ENCODE measurements around the gene FBXO38. TPM values are rescaled to one million over a fixed set of nuclear protein-coding genes. Genes with fewer than 3 reads are reported as not detected.
A peak's percentile ranks its signal among the peaks of the same experiment; 100 is the strongest.
"Not testable (repeated sequence)": the region's sequence is repeated elsewhere in the genome, so short reads cannot be mapped to it uniquely, and the experiment has no call there.

FBXO38 gene
- total RNA-seq, 8 experiments from 2014 or later = 28.0 to 62.0 (median 37.5) TPM

DNA sequence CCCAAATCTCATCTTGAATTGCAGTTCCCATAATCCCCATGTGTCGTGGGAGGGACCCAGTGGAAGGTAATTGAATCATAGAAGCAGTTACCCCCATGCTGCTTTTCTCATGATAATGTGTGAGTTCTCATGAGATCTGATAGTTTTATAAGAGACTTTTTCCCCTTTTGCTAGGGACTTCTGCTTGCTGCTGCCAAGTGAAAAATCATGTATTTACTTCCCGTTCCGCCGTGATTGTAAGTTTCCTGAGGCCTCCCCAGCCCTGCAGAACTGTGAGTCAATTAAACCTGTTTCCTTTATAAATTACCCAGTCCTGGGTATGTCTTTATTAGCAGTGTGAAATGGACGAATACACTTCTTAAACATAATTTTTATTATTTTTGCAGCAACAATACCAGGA is 85.0 kb downstream of the FBXO38 start:
- in situ Hi-C loops (cut with MboI; ENCODE audit: low pct_unique_long_range_greater_than_20kb in 2 of 9, low sequenced_read_pairs in 9 of 9, unreplicated experiment in 9 of 9) = loop anchor here in 1 of 9 experiments (25.0 kb wide), 1 partner anchor 219 kb away; no protein-coding TSS in a partner anchor
- ATAC-seq (replicated peaks in 6 of 8); H3K27ac ChIP-seq; H3K4me3 ChIP-seq; H3K4me1 ChIP-seq (replicated peaks in 1 of 2): not testable (repeated sequence)
- WGBS, 10 experiments = 60 to 100% (median 75%) methylated on average over 1 to 4 of the region's 5 CpGs; no CpG with 5 or more reads in 1 of the 10 experiments

DNA sequence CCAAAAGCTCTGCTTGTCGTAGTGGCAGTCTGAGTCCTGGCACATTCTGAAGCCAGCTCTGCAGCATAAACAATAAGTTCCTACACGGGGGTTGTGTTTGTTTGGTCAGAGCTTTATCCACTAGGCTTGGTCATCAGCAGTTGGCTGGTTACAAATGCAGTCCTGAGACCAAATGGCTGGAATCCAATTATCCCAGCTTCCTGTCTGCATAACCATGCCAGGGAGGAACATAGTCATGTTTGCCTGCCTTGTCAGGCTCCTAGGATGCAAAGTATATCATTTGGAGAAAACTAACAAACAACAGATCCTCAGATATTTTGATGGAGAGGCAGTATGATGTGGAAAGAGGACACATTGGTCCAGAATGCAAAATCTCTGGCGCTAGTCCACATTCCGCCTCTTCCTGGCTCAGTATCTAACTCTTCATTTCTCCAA is 85.8 kb downstream of the FBXO38 start:
- H3K4me1 ChIP-seq (replicated peaks in 1 of 2) = no peaks in the 10 kb centered on the region
- no peak overlapping the region for H3K4me3 ChIP-seq
- WGBS, 10 experiments = 25 to 100% (median 90%) methylated on average over 1 to 4 of the region's 4 CpGs
- peak in 3 of 8 experiments; percentile 42 to 60 (median 45) for ATAC-seq (replicated peaks in 6 of 8)
- no peak overlapping the region for H3K27ac ChIP-seq
- in situ Hi-C loops (cut with MboI; ENCODE audit: low pct_unique_long_range_greater_than_20kb in 2 of 9, low sequenced_read_pairs in 9 of 9, unreplicated experiment in 9 of 9) = loop anchor here in 1 of 9 experiments (25.0 kb wide), 1 partner anchor 218 kb away; no protein-coding TSS in a partner anchor

DNA sequence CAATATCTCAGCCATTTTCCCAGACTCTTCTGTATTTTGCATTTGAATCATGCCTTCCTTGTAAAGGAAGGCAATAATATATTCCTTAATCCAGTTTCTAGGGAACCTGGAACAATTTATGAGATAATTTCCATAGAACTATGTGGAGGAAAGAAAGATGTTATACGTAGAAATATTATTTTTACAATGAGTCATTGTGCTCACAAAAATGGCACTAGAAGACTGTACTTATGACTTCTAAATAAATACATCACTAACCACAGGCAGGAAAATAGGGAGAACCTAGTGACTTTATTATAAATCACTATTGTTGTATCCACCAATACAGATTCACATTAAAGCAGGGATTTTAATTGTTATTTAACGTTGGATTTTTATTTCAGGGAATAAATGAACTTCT is 87.6 kb downstream of the FBXO38 start:
- 21 to 100% (median 82%) methylated on average over 1 to 2 of the region's 2 CpGs for WGBS, 10 experiments
- no peaks in the 10 kb centered on the region for H3K4me1 ChIP-seq (replicated peaks in 1 of 2)
- no peak overlapping the region for H3K4me3 ChIP-seq
- H3K27ac ChIP-seq = no peak overlapping the region
- ATAC-seq (replicated peaks in 6 of 8) = no peak
- in situ Hi-C loops (cut with MboI; ENCODE audit: low pct_unique_long_range_greater_than_20kb in 2 of 9, low sequenced_read_pairs in 9 of 9, unreplicated experiment in 9 of 9) = loop anchor here in 1 of 9 experiments (25.0 kb wide), 1 partner anchor 216 kb away; no protein-coding TSS in a partner anchor

DNA sequence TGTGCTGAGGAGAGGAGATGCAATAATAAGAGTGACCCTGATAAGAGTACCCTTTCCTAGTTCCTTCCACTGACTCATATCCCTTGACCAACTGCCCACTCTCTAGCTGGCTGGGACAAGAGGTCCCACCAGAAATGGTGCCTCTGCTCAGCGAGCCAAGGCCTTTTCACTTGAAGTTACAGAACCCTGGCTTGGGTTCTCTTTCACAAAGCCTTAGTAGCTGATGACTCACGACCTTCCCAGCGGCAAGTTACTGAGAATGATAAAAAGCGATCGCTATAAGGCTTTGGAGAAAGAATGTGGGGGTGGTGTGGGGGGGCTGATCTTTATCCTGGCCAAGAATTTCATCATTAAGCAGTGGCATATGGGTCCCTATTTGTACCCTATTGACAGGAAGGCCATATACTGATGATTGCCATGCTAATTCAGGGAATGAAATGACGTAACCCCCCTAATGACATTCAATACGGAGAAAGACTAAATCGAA is 90.3 kb downstream of the FBXO38 start:
- WGBS, 10 experiments = 67 to 96% (median 82%) methylated on average over 1 to 8 of the region's 8 CpGs; no CpG with 5 or more reads in 2 of the 10 experiments
- in situ Hi-C loops (cut with MboI; ENCODE audit: low pct_unique_long_range_greater_than_20kb in 2 of 9, low sequenced_read_pairs in 9 of 9, unreplicated experiment in 9 of 9) = loop anchor here in 1 of 9 experiments (25.0 kb wide), 1 partner anchor 213 kb away; no protein-coding TSS in a partner anchor
- no peak overlapping the region for H3K4me3 ChIP-seq
- no peaks in the 10 kb centered on the region for H3K4me1 ChIP-seq (replicated peaks in 1 of 2)
- ATAC-seq (replicated peaks in 6 of 8) = no peak
- no peak overlapping the region for H3K27ac ChIP-seq

DNA sequence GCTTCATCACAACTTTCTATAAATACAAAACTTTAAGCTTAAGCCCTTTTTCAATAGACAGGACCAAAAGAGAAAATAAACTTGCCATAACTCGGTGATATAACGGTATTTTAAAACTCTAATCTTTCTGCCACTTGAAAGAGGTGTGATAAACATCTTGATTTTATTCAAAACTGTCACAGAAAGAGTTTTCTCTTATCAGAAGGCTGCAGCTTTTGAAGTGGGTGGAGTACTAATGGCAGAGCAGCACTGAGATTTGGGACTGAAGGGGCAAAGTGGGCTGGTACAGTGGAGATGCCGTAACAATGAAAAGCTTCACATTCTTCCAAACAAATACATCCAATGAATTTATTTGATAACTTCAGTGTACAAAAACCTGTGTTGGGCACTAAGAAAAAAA is 92.5 kb downstream of the FBXO38 start:
- 31 to 100% (median 90%) methylated on average over 1 to 3 of the region's 3 CpGs for WGBS, 10 experiments
- no peaks in the 10 kb centered on the region for H3K4me1 ChIP-seq (replicated peaks in 1 of 2)
- no peak for ATAC-seq (replicated peaks in 6 of 8)
- H3K27ac ChIP-seq = no peak overlapping the region
- in situ Hi-C loops (cut with MboI; ENCODE audit: low pct_unique_long_range_greater_than_20kb in 2 of 9, low sequenced_read_pairs in 9 of 9, unreplicated experiment in 9 of 9) = no loop called here
- H3K4me3 ChIP-seq = no peak overlapping the region

DNA sequence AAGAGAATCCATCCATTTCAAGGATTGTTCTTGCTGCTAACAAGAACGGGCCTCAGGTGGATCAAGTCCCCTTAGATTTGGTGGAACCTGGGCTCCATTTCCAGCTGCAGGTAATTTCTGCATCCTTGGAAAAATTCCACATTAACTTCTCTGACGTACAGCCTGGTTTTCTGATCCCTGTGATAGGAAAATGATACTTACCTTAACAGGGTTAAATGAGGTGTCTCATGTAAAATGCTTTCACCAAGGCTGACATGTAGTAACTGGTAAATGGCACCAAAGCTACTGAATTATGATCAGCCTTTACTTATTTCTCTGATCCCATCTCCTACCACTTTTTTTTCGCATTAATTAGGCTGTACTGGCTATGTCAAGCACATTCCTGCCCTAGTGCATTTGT is 93.7 kb downstream of the FBXO38 start:
- no peak for ATAC-seq (replicated peaks in 6 of 8)
- Histone ChIP-seq H3K27ac (no peak overlapping the region), H3K4me1 (replicated peaks in 1 of 2) (no peaks in the 10 kb centered on the region), H3K4me3 (no peak overlapping the region)
- 19 to 100% (median 76%) methylated on average over 1 to 3 of the region's 3 CpGs; no CpG with 5 or more reads in 1 of the 10 experiments for WGBS, 10 experiments
- in situ Hi-C loops (cut with MboI; ENCODE audit: low pct_unique_long_range_greater_than_20kb in 2 of 9, low sequenced_read_pairs in 9 of 9, unreplicated experiment in 9 of 9) = no loop called here

DNA sequence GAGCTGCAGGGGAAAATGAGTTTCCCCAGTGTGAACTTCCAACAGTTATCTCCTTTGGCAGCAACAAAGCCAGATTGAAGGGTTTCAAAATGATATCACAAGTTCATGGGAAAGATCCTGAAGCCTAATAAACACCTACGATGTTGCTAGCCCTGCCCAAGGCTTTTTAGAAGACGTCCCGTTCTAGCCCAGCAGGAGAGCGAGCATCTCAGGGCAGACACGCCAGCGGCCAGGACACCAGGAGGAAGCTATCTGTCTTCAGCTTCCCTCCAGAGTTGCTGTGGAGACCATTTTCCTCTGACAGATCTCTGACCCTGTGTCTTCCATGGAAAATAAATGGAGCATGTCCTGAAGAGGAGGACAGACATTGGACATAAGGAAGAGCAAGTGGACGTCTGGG is 98.4 kb downstream of the FBXO38 start:
- in situ Hi-C loops (cut with MboI; ENCODE audit: low pct_unique_long_range_greater_than_20kb in 2 of 9, low sequenced_read_pairs in 9 of 9, unreplicated experiment in 9 of 9) = no loop called here
- Histone ChIP-seq H3K27ac (no peak overlapping the region), H3K4me3 (no peak overlapping the region), H3K4me1 (replicated peaks in 1 of 2) (no peaks in the 10 kb centered on the region)
- 24 to 100% (median 67%) methylated on average over 1 to 5 of the region's 7 CpGs; no CpG with 5 or more reads in 2 of the 10 experiments for WGBS, 10 experiments
- no peak for ATAC-seq (replicated peaks in 6 of 8)

DNA sequence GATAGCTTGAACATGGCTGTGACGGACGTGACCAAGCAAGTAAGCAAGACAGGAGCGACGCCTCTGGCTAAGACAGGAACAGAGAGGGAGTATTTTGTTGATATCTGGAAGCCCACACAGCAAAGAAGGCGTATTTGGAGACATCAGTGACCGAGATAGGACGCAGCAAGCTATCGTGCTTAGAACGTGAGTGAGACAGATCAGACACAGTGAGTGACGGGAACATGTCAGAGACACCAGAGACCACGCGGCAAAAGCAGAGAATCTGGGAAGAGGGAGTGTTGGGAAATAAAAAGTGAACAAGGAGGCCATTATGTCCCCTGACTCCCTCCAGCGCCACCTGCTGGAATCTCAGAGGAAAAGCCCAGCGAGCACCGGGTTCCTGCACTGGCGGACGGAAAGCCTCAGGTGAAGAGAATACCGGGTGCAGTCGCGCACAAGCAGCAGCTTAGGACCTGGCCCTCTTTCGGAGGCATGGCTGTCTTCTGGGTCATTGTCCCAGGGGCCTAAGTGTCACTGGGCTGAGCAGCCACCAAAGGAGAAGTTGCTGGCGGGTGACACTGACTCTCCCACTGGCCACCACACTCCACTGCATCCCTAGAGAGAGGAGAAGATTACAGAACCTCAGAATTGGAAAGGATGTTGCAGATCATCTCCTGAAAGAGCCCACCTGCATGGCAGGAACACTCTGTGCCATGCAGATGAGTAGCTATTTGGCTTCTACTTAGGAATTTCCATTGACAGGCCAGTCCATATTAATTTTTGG is 99.1 kb downstream of the FBXO38 start:
- in situ Hi-C loops (cut with MboI; ENCODE audit: low pct_unique_long_range_greater_than_20kb in 2 of 9, low sequenced_read_pairs in 9 of 9, unreplicated experiment in 9 of 9) = no loop called here
- Histone ChIP-seq H3K27ac (no peak overlapping the region), H3K4me3 (no peak overlapping the region), H3K4me1 (replicated peaks in 1 of 2) (no peaks in the 10 kb centered on the region)
- peak in 3 of 8 experiments; percentile 14 to 93 (median 68) for ATAC-seq (replicated peaks in 6 of 8)
- 27 to 94% (median 86%) methylated on average over 5 to 18 of the region's 22 CpGs; no CpG with 5 or more reads in 3 of the 10 experiments for WGBS, 10 experiments

DNA sequence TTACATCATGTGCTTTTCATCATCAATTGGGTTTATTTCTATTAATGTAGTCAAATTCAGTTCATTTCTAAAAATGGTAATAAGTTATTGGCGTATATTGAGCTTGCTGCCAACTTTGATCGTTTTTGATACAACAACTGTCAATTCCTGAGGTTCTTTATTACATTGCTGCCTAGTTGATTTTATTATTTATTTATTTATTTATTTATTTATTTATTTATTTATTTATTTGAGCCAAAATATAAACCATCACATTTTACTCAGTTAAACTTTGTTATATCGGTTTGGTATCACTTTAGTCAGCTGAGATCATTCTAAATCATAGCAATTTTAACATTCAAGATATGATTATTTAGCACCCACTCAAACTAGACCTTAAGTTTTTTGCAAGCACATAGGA is 100.0 kb downstream of the FBXO38 start:
- H3K4me3 ChIP-seq = no peak overlapping the region
- WGBS, 10 experiments = 17 to 100% (median 87%) methylated on average over 2 to 3 of the region's 3 CpGs
- no peaks in the 10 kb centered on the region for H3K4me1 ChIP-seq (replicated peaks in 1 of 2)
- in situ Hi-C loops (cut with MboI; ENCODE audit: low pct_unique_long_range_greater_than_20kb in 2 of 9, low sequenced_read_pairs in 9 of 9, unreplicated experiment in 9 of 9) = no loop called here
- H3K27ac ChIP-seq = no peak overlapping the region
- ATAC-seq (replicated peaks in 6 of 8) = no peak

DNA sequence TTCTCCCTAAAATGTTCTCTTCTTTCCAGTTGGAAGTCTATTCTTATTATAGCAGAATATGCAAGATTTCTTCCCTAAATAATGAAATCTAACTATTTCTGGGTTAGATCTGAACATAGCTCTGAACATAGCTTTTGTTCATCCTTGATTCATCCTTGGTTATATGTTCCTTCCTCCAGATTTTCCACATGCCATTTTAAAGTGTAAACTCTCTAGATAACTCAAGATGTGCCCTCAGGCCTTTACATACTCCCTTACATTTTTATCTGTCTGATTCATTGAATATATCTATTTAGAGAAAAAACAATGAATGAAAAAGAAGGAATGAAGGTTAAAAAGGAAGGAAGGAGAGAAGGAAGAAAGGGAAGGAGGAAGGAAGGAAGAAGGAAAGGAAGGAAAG is 100.9 kb downstream of the FBXO38 start:
- Histone ChIP-seq H3K4me1 (replicated peaks in 1 of 2) (no peaks in the 10 kb centered on the region), H3K4me3 (no peak overlapping the region), H3K27ac (no peak overlapping the region)
- in situ Hi-C loops (cut with MboI; ENCODE audit: low pct_unique_long_range_greater_than_20kb in 2 of 9, low sequenced_read_pairs in 9 of 9, unreplicated experiment in 9 of 9) = no loop called here
- ATAC-seq (replicated peaks in 6 of 8) = no peak

DNA sequence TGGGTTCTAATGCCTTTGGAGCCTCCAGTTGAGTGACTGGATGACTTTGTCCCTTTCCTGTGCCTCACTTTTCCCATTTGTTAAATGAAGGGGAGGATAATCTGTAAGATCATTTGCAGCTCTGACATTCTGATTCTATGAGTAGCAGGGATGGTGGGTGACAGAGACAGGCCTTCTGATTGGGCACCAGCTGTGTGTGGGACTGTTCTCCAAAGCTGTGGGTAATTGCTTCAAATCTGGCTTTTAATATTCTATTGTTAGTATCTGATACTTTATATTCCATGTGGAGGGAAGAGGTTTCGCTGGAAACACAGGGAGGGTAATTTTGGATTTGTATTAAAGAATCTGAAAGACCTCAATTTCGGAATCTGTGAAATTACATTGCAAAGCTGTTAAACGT is 102.7 kb downstream of the FBXO38 start:
- no peak overlapping the region for H3K27ac ChIP-seq
- ATAC-seq (replicated peaks in 6 of 8) = no peak
- H3K4me1 ChIP-seq (replicated peaks in 1 of 2) = no peaks in the 10 kb centered on the region
- H3K4me3 ChIP-seq = no peak overlapping the region
- WGBS, 10 experiments = 0 to 89% (median 76%) methylated on average over 1 to 3 of the region's 3 CpGs
- in situ Hi-C loops (cut with MboI; ENCODE audit: low pct_unique_long_range_greater_than_20kb in 2 of 9, low sequenced_read_pairs in 9 of 9, unreplicated experiment in 9 of 9) = no loop called here

DNA sequence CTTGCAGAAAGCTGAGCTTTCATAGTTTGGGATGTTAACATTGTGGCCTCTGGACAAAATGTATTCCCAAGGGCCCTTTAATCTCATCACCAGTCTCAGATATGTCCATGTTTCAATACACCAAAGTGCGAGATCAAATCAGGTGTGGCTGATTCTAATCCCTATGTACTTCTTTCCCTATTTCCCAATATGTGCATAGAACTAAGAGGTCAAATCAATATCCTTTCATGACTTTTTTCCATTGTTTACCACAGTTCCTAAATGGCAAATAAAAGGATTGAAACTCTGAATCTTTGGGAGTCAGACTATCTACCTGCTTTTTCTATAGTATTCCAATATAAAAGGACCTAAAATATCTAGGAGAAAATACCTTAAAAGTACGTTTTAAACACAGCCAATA is 105.0 kb downstream of the FBXO38 start:
- ATAC-seq (replicated peaks in 6 of 8) = no peak
- H3K27ac ChIP-seq = no peak overlapping the region
- in situ Hi-C loops (cut with MboI; ENCODE audit: low pct_unique_long_range_greater_than_20kb in 2 of 9, low sequenced_read_pairs in 9 of 9, unreplicated experiment in 9 of 9) = no loop called here
- H3K4me1 ChIP-seq (replicated peaks in 1 of 2) = no peaks in the 10 kb centered on the region
- H3K4me3 ChIP-seq = no peak overlapping the region
- WGBS, 10 experiments = 0 to 88% (median 44%) methylated on average over 1 to 2 of the region's 2 CpGs; no CpG with 5 or more reads in 2 of the 10 experiments

DNA sequence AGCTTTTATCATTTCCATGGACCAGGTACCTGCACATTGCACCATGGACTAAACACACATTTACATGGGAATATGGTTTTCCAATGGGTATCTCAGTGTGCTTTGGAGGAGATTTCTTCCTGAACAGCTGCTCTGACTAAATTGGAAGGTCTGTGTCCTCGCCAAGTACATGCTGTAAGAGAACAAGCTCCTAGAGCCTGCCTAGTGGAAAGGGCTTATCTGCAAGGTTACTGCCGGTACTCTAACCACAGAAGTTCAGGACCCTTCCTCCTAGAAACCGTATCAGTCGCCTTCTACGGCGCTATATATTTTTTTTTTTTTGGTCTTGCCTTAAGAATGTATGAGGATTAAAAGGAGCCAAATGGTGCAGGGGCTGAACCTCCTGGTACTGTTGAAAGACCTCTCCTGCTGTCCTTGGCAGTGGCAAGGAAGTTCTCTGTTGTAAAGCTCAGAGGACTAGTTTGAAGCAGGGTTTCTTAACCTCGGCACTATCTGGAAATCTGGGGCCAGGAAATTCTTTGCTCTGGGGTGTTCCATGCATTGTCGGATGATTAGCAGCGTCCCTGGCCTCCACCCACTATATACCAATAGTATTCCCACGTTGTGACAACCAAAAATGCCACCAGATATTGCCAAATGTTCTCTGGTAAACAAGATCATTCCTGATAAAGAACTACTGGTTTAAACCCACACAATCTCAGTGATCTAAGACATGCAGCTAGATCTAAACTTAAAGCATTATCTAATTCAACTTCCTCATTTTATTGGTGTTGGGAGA is 107.4 kb downstream of the FBXO38 start:
- in situ Hi-C loops (cut with MboI; ENCODE audit: low pct_unique_long_range_greater_than_20kb in 2 of 9, low sequenced_read_pairs in 9 of 9, unreplicated experiment in 9 of 9) = no loop called here
- Histone ChIP-seq H3K4me1 (replicated peaks in 1 of 2) (no peaks in the 10 kb centered on the region), H3K27ac (no peak overlapping the region), H3K4me3 (no peak overlapping the region)
- ATAC-seq (replicated peaks in 6 of 8) = no peak
- WGBS, 10 experiments = 4 to 100% (median 75%) methylated on average over 1 to 10 of the region's 10 CpGs; no CpG with 5 or more reads in 1 of the 10 experiments
